ENCODE measurements around the gene HNRNPM.

The HNRNPM gene

GRCh38 chr19:8451377-8451776 lies 6.6 kb downstream of the HNRNPM start:
- DNase-seq (ENCODE audit: extremely low spot score) = no peak
- CTCF ChIA-PET = no interaction called here
- POLR2A ChIA-PET = interaction anchor here (1.6 kb wide), 1 partner anchor 38 kb away, joined by 6 read pairs; the partner anchor contains the start of gene MARCHF2
- TF ChIP-seq FOXK2 (IDR thresholded peaks at IDR 0.05) (no peak), L3MBTL2 (conservative IDR thresholded peaks at IDR 0.05) (no peak), BHLHE40 (IDR thresholded peaks at IDR 0.05; ENCODE audit: borderline replicate concordance) (no peak), ARNT (IDR thresholded peaks at IDR 0.05) (no peak)

DNA sequence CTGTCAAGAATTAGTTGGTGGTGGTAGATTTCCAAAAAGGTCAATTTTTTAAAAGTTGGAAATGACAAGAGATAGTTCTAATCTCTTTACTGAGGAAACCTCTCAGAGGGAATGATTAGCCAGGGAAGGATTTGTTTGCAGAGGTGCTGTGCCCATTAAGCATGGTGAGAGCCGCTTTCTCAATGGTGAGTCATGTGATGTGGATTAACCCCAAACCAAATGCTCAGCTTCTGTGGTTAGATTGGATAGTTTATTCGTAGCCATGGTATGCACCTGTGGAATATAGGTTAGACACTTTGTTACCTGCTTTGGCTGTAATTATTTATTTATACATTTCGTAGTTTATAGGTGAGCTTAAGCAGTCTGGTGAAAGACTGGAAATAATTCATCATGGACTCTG lies 7.1 kb downstream of the HNRNPM start:
- ChIA-PET POLR2A (interaction anchor here (1.1 to 2.4 kb wide), 3 partner anchors 10 to 62 kb away, joined by 3 to 13 read pairs (median 6); partner anchors contain the start of genes MARCHF2 and ZNF414), CTCF (no interaction called here)
- TF ChIP-seq SP1 (IDR thresholded peaks at IDR 0.05) (no peak), SUZ12 (IDR thresholded peaks at IDR 0.05) (no peak), HDGF (IDR thresholded peaks at IDR 0.05; ENCODE audit: borderline replicate concordance) (no peak), ARNT (IDR thresholded peaks at IDR 0.05) (no peak), FOXM1 (IDR thresholded peaks at IDR 0.05; ENCODE audit: borderline replicate concordance) (no peak), LEF1 (IDR thresholded peaks at IDR 0.05; ENCODE audit: borderline replicate concordance) (no peak), TARDBP (IDR thresholded peaks at IDR 0.05) (no peak), FOXK2 (IDR thresholded peaks at IDR 0.05) (no peak)
- TF ChIP-seq, protein P1, sequence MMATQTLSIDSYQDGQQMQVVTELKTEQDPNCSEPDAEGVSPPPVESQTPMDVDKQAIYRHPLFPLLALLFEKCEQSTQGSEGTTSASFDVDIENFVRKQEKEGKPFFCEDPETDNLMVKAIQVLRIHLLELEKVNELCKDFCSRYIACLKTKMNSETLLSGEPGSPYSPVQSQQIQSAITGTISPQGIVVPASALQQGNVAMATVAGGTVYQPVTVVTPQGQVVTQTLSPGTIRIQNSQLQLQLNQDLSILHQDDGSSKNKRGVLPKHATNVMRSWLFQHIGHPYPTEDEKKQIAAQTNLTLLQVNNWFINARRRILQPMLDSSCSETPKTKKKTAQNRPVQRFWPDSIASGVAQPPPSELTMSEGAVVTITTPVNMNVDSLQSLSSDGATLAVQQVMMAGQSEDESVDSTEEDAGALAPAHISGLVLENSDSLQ (IDR thresholded peaks at IDR 0.05) = no peak
- no peak for DNase-seq (ENCODE audit: extremely low spot score)

DNA sequence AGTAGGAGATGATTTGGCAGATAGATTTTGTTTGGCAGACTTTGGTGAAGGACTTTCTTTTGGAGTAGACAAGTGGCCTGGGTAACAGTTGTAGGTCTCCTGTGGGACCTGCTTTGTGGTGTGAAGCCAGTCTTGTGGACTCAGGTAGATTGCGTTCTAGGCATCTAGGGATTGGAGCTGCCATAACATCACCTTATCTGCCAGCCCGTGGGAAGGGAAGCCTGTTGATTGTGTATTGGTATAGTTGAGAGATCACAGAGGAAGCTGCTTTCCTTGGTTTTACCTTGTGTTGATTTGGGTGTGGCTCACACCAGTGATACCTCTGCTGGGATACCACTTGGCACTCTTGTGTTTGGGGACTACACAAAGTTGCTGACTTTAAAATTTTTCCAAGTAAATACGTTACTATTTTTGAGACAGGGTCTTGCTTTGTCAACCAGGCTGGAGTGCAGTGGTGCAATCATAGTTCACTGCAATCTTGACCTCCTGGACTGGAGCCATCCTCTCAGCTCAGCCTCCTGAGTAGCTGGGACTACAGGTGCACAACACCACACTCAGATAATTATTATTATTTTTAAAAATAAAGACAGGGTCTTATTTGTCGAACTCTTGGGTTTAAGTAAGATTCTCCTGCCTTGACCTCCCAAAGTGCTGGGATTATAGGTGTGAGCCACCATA lies 7.8 kb downstream of the HNRNPM start:
- TF ChIP-seq SP1 (IDR thresholded peaks at IDR 0.05) (no peak), BHLHE40 (IDR thresholded peaks at IDR 0.05; ENCODE audit: borderline replicate concordance) (no peak), HDGF (IDR thresholded peaks at IDR 0.05; ENCODE audit: borderline replicate concordance) (no peak), FOXK2 (IDR thresholded peaks at IDR 0.05) (no peak), ZNF384 (IDR thresholded peaks at IDR 0.05) (no peak), L3MBTL2 (conservative IDR thresholded peaks at IDR 0.05) (no peak), NFRKB (IDR thresholded peaks at IDR 0.05) (no peak), LEF1 (IDR thresholded peaks at IDR 0.05; ENCODE audit: borderline replicate concordance) (no peak), ELF4 (IDR thresholded peaks at IDR 0.05) (no peak), TARDBP (IDR thresholded peaks at IDR 0.05) (no peak), FOXM1 (IDR thresholded peaks at IDR 0.05; ENCODE audit: borderline replicate concordance) (no peak), ARNT (IDR thresholded peaks at IDR 0.05) (no peak)
- TF ChIP-seq, protein P1 (IDR thresholded peaks at IDR 0.05) = no peak
- ChIA-PET POLR2A (interaction anchor here (1.1 to 2.4 kb wide), 5 partner anchors 7 to 61 kb away, joined by 3 to 13 read pairs (median 3); partner anchors contain the start of genes HNRNPM, MARCHF2 and ZNF414), CTCF (no interaction called here)
- no peak for DNase-seq (ENCODE audit: extremely low spot score)

DNA sequence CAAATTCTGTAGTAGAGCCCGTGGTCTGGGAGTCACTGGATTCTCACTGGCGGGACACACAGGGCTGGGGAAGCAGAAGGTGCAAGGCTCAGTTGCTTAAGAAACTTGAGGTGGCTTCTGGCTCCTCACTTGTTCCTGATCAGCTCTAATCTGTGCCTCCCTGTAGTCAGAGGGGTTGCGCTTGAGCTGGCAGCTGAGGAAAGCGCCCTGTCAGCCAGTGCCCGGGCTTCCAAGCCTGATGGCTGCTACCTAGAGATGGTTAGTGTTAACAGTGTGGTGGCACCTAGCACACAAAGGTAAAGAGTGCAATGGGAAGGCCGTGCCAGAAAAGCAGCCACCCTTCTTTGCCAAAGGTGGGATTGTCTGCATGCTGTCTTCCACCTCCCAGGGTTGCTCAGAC lies 8.8 kb downstream of the HNRNPM start:
- POLR2A ChIA-PET = interaction anchor here (1.2 to 2.4 kb wide), 3 partner anchors 9 to 60 kb away, joined by 3 to 13 read pairs (median 3); partner anchors contain the start of genes HNRNPM and ZNF414
- CTCF ChIA-PET = no interaction called here
- no peak for DNase-seq (ENCODE audit: extremely low spot score)
- TF ChIP-seq CTBP1 (IDR thresholded peaks at IDR 0.05; ENCODE audit: borderline replicate concordance) = no peak
- no peak for TF ChIP-seq ZNF384 (IDR thresholded peaks at IDR 0.05)
- TF ChIP-seq SUZ12 (IDR thresholded peaks at IDR 0.05) = no peak
- TF ChIP-seq FOXM1 (IDR thresholded peaks at IDR 0.05; ENCODE audit: borderline replicate concordance) = no peak
- no peak for TF ChIP-seq HDGF (IDR thresholded peaks at IDR 0.05; ENCODE audit: borderline replicate concordance)
- TF ChIP-seq, protein P1 (IDR thresholded peaks at IDR 0.05) = no peak
- no peak for TF ChIP-seq ARNT (IDR thresholded peaks at IDR 0.05)
- no peak for TF ChIP-seq NFRKB (IDR thresholded peaks at IDR 0.05)
- no peak for TF ChIP-seq BHLHE40 (IDR thresholded peaks at IDR 0.05; ENCODE audit: borderline replicate concordance)
- TF ChIP-seq ELF4 (IDR thresholded peaks at IDR 0.05) = no peak
- no peak for TF ChIP-seq L3MBTL2 (conservative IDR thresholded peaks at IDR 0.05)
- no peak for TF ChIP-seq TARDBP (IDR thresholded peaks at IDR 0.05)
- TF ChIP-seq SP1 (IDR thresholded peaks at IDR 0.05) = no peak
- no peak for TF ChIP-seq FOXA1 (IDR thresholded peaks at IDR 0.05)
- no peak for TF ChIP-seq FOXK2 (IDR thresholded peaks at IDR 0.05)
- TF ChIP-seq LEF1 (IDR thresholded peaks at IDR 0.05; ENCODE audit: borderline replicate concordance) = no peak

DNA sequence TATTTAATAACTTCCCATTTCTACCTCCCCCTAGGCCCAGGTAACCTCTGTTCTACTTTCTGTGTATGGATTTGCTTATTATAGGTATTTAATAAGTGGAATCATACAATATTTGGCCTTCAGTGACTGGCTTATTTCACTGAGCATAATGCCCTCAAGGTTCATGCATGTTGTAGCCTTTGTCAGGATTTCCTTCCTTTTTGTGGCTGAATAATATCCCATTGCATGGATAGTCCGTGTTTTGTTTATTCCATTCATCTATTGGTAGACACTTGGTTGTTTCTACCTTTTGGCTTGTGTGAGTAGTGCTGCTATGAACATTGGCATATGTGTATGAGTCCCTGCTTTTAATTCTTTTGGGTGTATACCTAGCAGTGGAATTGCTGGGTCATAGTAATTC lies 9.4 kb downstream of the HNRNPM start:
- DNase-seq (ENCODE audit: extremely low spot score) = no peak
- ChIA-PET POLR2A (interaction anchor here (1.6 to 2.4 kb wide), 2 partner anchors 9 to 60 kb away, joined by 3 to 13 read pairs; partner anchors contain the start of genes HNRNPM and ZNF414), CTCF (interaction anchor here (0.5 kb wide), 1 partner anchor 104 kb away, joined by 3 read pairs; no protein-coding TSS in a partner anchor)
- TF ChIP-seq BHLHE40 (IDR thresholded peaks at IDR 0.05; ENCODE audit: borderline replicate concordance) (no peak), HDGF (IDR thresholded peaks at IDR 0.05; ENCODE audit: borderline replicate concordance) (no peak), ELF4 (IDR thresholded peaks at IDR 0.05) (no peak), FOXM1 (IDR thresholded peaks at IDR 0.05; ENCODE audit: borderline replicate concordance) (no peak), TARDBP (IDR thresholded peaks at IDR 0.05) (no peak), NFRKB (IDR thresholded peaks at IDR 0.05) (no peak), ZNF384 (IDR thresholded peaks at IDR 0.05) (no peak), FOXK2 (IDR thresholded peaks at IDR 0.05) (no peak), ARNT (IDR thresholded peaks at IDR 0.05) (no peak), L3MBTL2 (conservative IDR thresholded peaks at IDR 0.05) (no peak), CTBP1 (IDR thresholded peaks at IDR 0.05; ENCODE audit: borderline replicate concordance) (no peak), SP1 (IDR thresholded peaks at IDR 0.05) (no peak), SUZ12 (IDR thresholded peaks at IDR 0.05) (no peak), LEF1 (IDR thresholded peaks at IDR 0.05; ENCODE audit: borderline replicate concordance) (no peak), FOXA1 (IDR thresholded peaks at IDR 0.05) (no peak)
- TF ChIP-seq, protein P1 (IDR thresholded peaks at IDR 0.05) = no peak

Measured in HEK293T (cell line).